HG03045 (cell line): ENCODE results near the gene UNC79.

Experiments used
- ATAC-seq: cut with Tn5 transposase; IDR thresholded peaks from one replicate; pipeline ENCODE4 v1.9.1; 2021; ENCODE audit warnings: mild to moderate bottlenecking, moderate library complexity; ENCODE audit not compliant: unreplicated experiment

Gene UNC79

DNA sequence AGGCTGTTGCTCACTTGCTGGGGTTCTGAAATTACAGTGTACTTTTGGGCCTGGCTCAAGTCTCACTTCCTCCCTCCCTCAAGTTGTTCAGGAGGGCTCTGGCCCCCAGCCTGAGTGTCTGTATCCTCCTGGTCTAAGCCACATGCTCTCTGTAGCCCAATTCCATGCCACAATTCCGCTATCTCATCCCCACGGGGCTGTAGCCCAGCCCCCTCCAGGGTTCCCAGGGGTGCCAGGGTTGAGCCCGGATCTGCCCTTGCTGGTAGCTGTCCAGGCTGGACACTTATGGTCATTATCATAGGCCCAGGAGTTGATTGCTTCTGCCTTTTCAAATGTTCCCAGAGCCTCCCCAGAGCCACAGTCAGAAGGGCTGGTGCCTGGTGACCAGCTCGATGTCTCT, 292.3 kb downstream of the UNC79 start:
- ATAC-seq = no peak

DNA sequence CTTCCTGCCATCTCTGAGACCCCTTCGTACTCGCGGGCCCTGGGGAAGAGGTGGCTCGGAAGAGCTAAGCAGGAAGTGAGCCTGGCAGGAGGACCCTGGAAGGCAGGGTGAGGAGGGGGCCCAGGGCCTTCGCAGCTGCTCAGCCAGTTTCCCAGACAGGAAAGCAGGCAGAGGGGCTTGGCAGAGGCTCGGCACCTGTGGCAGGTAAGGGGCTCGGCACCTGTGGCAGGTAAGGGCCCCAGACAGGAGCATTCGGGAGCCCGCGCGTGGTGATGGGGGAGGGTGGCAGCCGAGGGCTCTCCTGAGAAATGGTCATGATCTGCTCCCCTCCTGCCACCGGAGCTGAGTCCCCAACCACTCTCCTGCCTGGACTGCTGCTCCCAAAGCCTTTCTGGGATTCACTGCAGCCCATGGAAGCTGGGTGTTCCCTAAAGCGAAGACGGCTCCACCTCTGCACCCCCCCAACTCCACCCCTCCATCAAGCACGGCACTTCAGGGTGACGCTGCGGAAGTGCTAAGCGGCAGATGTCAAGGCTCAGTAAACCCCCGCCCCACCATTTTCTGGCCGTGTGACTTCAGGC, 294.4 kb downstream of the UNC79 start:
- no peak for ATAC-seq

DNA sequence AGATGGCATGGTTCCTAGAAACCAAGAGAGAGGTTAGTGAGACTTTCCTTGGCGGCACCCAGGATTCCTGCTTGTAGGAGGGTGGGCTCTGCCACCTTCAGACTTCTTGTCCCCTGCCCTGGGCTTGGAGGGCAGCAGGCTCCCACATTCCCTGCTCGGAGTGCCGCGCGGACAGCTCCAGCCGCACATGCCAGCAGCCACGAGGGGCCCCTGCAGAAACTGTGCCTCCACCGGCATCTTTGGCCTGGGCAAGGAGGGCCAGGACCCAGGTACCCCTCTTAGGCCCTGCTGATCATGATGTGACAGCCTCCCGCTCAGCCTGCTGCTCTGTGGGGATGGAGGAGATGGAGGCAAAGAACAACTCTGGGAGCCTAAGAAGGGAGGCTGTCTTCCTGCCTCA, 295.3 kb downstream of the UNC79 start:
- ATAC-seq = no peak

GRCh38 chr14:93727039-93727740, 296.5 kb downstream of the UNC79 start:
- no peak for ATAC-seq

- ATAC-seq = no peak
Observed at GRCh38 chr14:93727917-93728650, 297.3 kb downstream of the UNC79 start.

- ATAC-seq = no peak
Observed at GRCh38 chr14:93728651-93729016, 297.9 kb downstream of the UNC79 start.

DNA sequence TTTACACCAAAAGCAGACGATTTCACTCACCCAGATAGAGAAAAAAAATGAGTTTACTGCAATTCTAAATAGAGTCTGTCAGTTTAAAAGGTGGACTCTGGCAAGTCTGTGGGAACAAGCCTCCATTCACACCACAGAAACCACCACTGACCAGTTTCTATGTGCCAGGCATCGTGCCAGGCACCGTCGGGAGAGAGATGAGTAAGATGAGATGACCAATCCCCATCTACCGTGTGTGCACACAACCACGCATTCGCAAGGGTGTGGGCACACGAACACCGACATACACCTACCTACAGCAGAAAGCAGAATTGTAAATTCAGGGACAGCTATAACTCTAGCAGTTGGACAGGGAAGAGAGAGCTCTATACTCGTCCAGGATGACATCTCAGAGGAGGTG, 299.3 kb downstream of the UNC79 start:
- no peak for ATAC-seq

DNA sequence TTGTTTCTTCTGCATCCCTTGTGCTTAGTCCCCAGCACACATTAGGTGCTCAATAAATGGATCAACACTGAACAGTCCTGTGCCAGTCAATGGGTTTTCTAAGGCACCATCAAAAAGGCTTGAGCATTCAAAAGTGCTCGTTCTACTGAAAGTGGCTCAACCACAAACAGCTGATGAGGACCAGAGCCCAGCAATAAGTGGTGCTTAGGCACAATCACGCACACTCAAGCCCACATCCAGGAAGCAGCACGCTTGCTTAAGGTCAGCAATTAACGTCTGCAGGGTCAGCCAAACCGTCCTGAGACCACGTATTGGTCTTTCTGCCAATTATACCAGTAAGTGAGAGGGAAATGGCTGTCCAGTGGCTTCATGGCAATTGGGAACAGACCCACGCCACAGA, 301.0 kb downstream of the UNC79 start:
- ATAC-seq = no peak

GRCh38 chr14:93732524-93732923, 301.8 kb downstream of the UNC79 start:
- no peak for ATAC-seq

DNA sequence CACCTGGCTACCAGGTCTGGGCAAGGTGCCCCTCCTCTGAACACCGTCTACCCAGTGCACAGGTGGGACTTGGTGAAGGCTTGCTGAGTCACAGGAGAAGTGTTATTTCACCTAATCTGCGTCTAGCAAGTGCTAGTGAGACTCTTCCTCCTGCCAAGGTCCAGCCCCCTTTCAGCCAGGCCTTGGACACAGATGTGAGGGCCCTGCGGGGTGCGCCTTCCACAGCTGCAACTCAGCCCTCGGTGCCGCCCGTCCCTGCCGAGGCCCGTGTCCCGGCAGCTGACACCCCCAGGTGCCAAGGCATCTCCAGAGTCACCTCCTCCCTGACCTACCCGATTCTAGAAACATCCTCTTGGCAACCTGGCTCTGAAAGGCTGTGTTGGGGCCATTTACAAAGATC, 302.5 kb downstream of the UNC79 start:
- ATAC-seq = no peak

- ATAC-seq = no peak
Observed at GRCh38 chr14:93733631-93734030, 302.9 kb downstream of the UNC79 start.

- ATAC-seq = no peak
Observed at GRCh38 chr14:93734086-93734822, 303.5 kb downstream of the UNC79 start.

DNA sequence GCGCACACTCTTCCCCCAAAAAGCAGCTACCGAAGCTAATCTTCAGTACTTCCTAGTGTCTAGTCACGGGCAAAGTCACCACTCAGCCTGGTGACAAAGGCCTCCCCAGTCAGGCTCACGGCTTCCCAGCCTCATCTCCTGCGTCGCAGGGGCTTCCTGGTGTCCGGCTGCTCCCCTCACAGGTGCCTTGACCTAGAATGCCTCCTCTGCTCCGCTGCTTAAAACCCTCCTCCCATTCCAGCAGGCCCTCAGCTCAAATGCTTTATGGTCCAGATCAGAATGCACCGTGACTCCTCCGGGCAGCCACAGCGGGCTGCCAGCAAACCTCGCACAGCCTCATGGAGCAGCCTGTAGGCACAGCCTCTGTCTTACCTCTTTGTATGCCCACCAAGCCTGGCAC, 304.5 kb downstream of the UNC79 start:
- no peak for ATAC-seq

- no peak for ATAC-seq
Observed at GRCh38 chr14:93736378-93737014, 305.8 kb downstream of the UNC79 start.

- no peak for ATAC-seq
Observed at GRCh38 chr14:93737634-93738033, 306.9 kb downstream of the UNC79 start.

- ATAC-seq = no peak
Observed at GRCh38 chr14:93741556-93742230, 311.0 kb downstream of the UNC79 start.

DNA sequence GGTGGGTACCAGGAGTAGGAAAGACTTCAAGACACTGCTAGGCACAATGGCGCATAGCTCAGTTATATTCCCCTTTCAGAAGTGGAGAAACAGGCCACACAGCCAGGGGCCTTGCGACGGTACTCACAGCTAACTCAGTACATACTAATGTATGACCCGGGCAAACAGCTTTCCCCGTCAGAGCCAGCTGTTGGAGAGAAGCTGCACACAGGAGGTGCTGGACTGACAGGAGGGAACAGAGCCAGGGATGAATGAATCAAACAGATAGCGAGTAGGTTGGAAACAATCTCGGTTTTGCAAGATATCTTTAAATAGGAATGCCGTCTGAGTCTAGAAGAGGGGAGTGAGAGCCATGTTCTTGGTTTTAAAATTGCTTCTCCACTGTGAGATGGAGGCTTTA, 312.0 kb downstream of the UNC79 start:
- no peak for ATAC-seq

GRCh38 chr14:93743270-93744060, 312.7 kb downstream of the UNC79 start:
- ATAC-seq = no peak

DNA sequence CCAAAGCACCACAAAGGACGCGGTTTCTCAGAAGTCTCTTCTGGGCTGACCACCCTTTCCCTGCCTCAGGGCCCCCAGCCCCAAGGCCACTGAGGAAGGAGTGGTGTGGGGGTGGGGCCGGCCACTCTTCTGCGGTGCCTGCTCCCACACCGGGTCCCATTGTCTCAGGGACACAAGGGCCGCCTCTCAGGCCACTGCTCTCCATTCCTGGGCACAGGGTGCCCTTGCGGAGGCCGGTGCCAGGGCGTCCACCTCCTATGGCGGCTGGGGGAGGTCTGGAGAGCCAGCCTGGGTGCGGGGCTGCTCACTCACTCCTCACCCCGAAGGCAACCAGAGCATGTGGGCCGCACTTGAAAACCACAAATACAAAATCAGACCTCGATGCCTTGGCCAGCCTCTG, 313.4 kb downstream of the UNC79 start:
- ATAC-seq = no peak

DNA sequence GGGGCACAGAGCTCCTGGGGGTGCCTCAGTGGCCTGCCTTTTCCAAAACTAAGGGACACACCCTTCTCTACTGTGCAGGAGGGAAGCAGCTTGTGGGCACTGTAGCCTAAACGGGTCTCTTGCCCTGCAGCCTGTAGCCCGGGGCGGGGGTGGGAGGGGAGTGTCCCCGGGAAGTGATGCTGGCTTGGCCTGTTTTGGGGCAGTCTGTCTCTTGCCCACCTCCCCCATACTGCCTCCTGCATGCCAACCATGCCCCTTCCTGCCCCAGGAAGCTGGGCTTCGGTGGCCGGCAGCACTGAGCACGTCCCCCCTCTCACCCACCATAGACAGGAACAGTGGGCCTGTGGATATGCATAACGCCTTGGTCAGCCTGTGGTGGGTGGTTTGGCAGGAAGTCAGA, 314.1 kb downstream of the UNC79 start:
- no peak for ATAC-seq
